GM03348 (cell line): ENCODE results near the gene ULBP3.
"Not testable (repeated sequence)": the region's sequence is repeated elsewhere in the genome, so short reads cannot be mapped to it uniquely, and the experiment has no call there.

Experiments
- DNase-seq: peaks from one replicate; pipeline ENCODE4 v3.0.0; 2012; ENCODE audit warnings: low spot score

Gene ULBP3

GRCh38 chr6:150015281-150016001, 53.5 kb downstream of the ULBP3 start:
- not testable (repeated sequence) for DNase-seq

GRCh38 chr6:150014623-150015280, 54.2 kb downstream of the ULBP3 start:
- not testable (repeated sequence) for DNase-seq

- not testable (repeated sequence) for DNase-seq
Measured at GRCh38 chr6:150013785-150014622, 54.9 kb downstream of the ULBP3 start.

- DNase-seq, result not testable (repeated sequence)
Measured at GRCh38 chr6:150012846-150013784, 55.8 kb downstream of the ULBP3 start.
